ENCODE measurements around the gene ASIP. TPM values are rescaled to one million over a fixed set of nuclear protein-coding genes. Genes with fewer than 3 reads are reported as not detected.
"Not testable (repeated sequence)": the region's sequence is repeated elsewhere in the genome, so short reads cannot be mapped to it uniquely, and the experiment has no call there.

ASIP gene
- total RNA-seq, 1 experiment from 2014 or later = not detected

GRCh38 chr20:34240121-34240520, 1.1 kb upstream of the ASIP start:
- H2BK12ac ChIP-seq (ENCODE audit: insufficient read length, low read depth, low read length) = no peak overlapping the region
- no peak overlapping the region for H2BK20ac ChIP-seq (ENCODE audit: low read depth, low read length, poor library complexity, severe bottlenecking)
- H4K5ac ChIP-seq (ENCODE audit: insufficient read length, low read depth, low read length) = no peak overlapping the region
- H2BK15ac ChIP-seq (ENCODE audit: low read depth, low read length) = no peak overlapping the region
- no peak overlapping the region for H3K23ac ChIP-seq (ENCODE audit: insufficient read length, low read depth, low read length)
- no peaks in the 10 kb centered on the region for H3K79me1 ChIP-seq (ENCODE audit: insufficient read depth, low read depth, low read length, poor library complexity, severe bottlenecking)
- H3K23me2 ChIP-seq (ENCODE audit: insufficient read length, low read depth, low read length, poor library complexity, severe bottlenecking) = no peaks in the 10 kb centered on the region
- H2BK5ac ChIP-seq (ENCODE audit: insufficient read length, low read length) = no peak overlapping the region
- Mint-ChIP-seq H3K4me3 (no peak overlapping the region), H3K4me1 (peaks cover 7 to 8% of the 10 kb centered on the region in 2 experiments), H3K27ac (no peak overlapping the region), H3K36me3 (ENCODE audit: insufficient read depth in 1 of 3, low read depth in 3 of 3) (no peaks in the 10 kb centered on the region; a peak in 2 of 7 replicates), H3K9me3 (peaks cover 11 to 19% of the 10 kb centered on the region in 2 experiments; a peak in 4 of 5 replicates), H3K27me3 (ENCODE audit: low read depth) (peaks cover 13% of the 10 kb centered on the region)
- no peak overlapping the region for H3K56ac ChIP-seq (ENCODE audit: insufficient read length, low read depth, low read length)
- no peak overlapping the region for H3K14ac ChIP-seq (ENCODE audit: insufficient read depth, low read length)
- no peaks in the 10 kb centered on the region for H3K27me3 ChIP-seq (ENCODE audit: insufficient read depth, low read length)
- TF ChIP-seq CTCF (conservative IDR thresholded peaks at IDR 0.05) = no peak
- H2AK5ac ChIP-seq (ENCODE audit: insufficient read length, low read length) = no peak overlapping the region
- H3K18ac ChIP-seq (ENCODE audit: insufficient read length, low read depth, low read length) = no peak overlapping the region
- H4K8ac ChIP-seq (replicated peaks; ENCODE audit: insufficient read length, low read depth, low read length) = no peak overlapping the region
- DNase-seq = no peak
- no peak overlapping the region for H3K27ac ChIP-seq (ENCODE audit: insufficient read length, low read depth, low read length)
- H3K4me1 ChIP-seq (ENCODE audit: insufficient read depth, low read length) = no peaks in the 10 kb centered on the region
- no peak overlapping the region for H4K91ac ChIP-seq (ENCODE audit: insufficient read length, low read depth, low read length)
- H2AFZ ChIP-seq (ENCODE audit: low read length) = no peak overlapping the region
- H4K20me1 ChIP-seq (ENCODE audit: control insufficient read depth, insufficient read depth, insufficient read length) = no peaks in the 10 kb centered on the region
- no peak overlapping the region for H2BK120ac ChIP-seq (ENCODE audit: low read depth, low read length, poor library complexity, severe bottlenecking)
- H3T11ph ChIP-seq (ENCODE audit: low read length) = no peak overlapping the region
- no peak overlapping the region for H3K9ac ChIP-seq (ENCODE audit: extremely low read depth, insufficient read length, low read length)
- no peak overlapping the region for H3K4ac ChIP-seq (ENCODE audit: low read depth, low read length)
- no peaks in the 10 kb centered on the region for H3K79me2 ChIP-seq (ENCODE audit: insufficient read depth, low read length)
- WGBS (ENCODE audit: extremely low coverage, insufficient read length, low lambda C conversion rate) = no CpG with 5 or more reads among the region's 1 CpG
- no peaks in the 10 kb centered on the region for H3K9me3 ChIP-seq (ENCODE audit: control insufficient read depth, low read depth, low read length)
- H3K4me2 ChIP-seq (ENCODE audit: insufficient read depth, insufficient read length, low read length) = no peak overlapping the region

- not testable (repeated sequence) for H3K23me2 ChIP-seq (ENCODE audit: insufficient read length, low read depth, low read length, poor library complexity, severe bottlenecking)
Observed at GRCh38 chr20:34242015-34242414, 792 bp downstream of the ASIP start.

More at GRCh38 chr20:34242015-34242414, 792 bp downstream of the ASIP start:
- not testable (repeated sequence) for H2BK15ac ChIP-seq (ENCODE audit: low read depth, low read length); H2AFZ ChIP-seq (ENCODE audit: low read length); H3K79me1 ChIP-seq (ENCODE audit: insufficient read depth, low read depth, low read length, poor library complexity, severe bottlenecking); H3K9me3 ChIP-seq (ENCODE audit: control insufficient read depth, low read depth, low read length); H2BK20ac ChIP-seq (ENCODE audit: low read depth, low read length, poor library complexity, severe bottlenecking); H3K36me3 Mint-ChIP-seq (ENCODE audit: insufficient read depth in 1 of 3, low read depth in 3 of 3); H2BK5ac ChIP-seq (ENCODE audit: insufficient read length, low read length); H3K27ac Mint-ChIP-seq; H3K23ac ChIP-seq (ENCODE audit: insufficient read length, low read depth, low read length); H3K4me1 ChIP-seq (ENCODE audit: insufficient read depth, low read length); H3K4me3 Mint-ChIP-seq; H3K9ac ChIP-seq (ENCODE audit: extremely low read depth, insufficient read length, low read length); DNase-seq; H3K56ac ChIP-seq (ENCODE audit: insufficient read length, low read depth, low read length); H4K8ac ChIP-seq (replicated peaks; ENCODE audit: insufficient read length, low read depth, low read length); H2BK12ac ChIP-seq (ENCODE audit: insufficient read length, low read depth, low read length); H2AK5ac ChIP-seq (ENCODE audit: insufficient read length, low read length); H3K4me1 Mint-ChIP-seq; H3K4me2 ChIP-seq (ENCODE audit: insufficient read depth, insufficient read length, low read length); H3K4ac ChIP-seq (ENCODE audit: low read depth, low read length); H3K27me3 ChIP-seq (ENCODE audit: insufficient read depth, low read length); H3T11ph ChIP-seq (ENCODE audit: low read length); H3K14ac ChIP-seq (ENCODE audit: insufficient read depth, low read length); H2BK120ac ChIP-seq (ENCODE audit: low read depth, low read length, poor library complexity, severe bottlenecking); H4K5ac ChIP-seq (ENCODE audit: insufficient read length, low read depth, low read length); H4K91ac ChIP-seq (ENCODE audit: insufficient read length, low read depth, low read length); H4K20me1 ChIP-seq (ENCODE audit: control insufficient read depth, insufficient read depth, insufficient read length); H3K79me2 ChIP-seq (ENCODE audit: insufficient read depth, low read length); H3K18ac ChIP-seq (ENCODE audit: insufficient read length, low read depth, low read length); H3K27ac ChIP-seq (ENCODE audit: insufficient read length, low read depth, low read length)
- WGBS (ENCODE audit: extremely low coverage, insufficient read length, low lambda C conversion rate) = no CpG with 5 or more reads among the region's 4 CpGs
- Mint-ChIP-seq H3K27me3 (ENCODE audit: low read depth) (peaks cover 10% of the 10 kb centered on the region), H3K9me3 (peaks cover 8 to 17% of the 10 kb centered on the region in 2 experiments; a peak in 4 of 5 replicates)

All from H9 (cell line).